MM.1S (cell line): ENCODE data around the gene CTSO.

Experiments
- DNase-seq: peaks from one replicate; pipeline ENCODE4 v3.0.0-alpha.2; 2015
- H2AFZ ChIP-seq: fragments of 300-600 bp; sonication (generic); 2 replicates; pipeline ENCODE4 v1.6.0; 2016; ENCODE audit warnings: antibody characterized with exemption, low read length
- H3F3A ChIP-seq: fragments of 300-600 bp; sonication (generic); 2 replicates; pipeline ENCODE4 v1.6.1; 2016; ENCODE audit warnings: mild to moderate bottlenecking, antibody characterized with exemption, low read length, moderate library complexity, mixed read lengths; ENCODE audit not compliant: insufficient read depth
- H3K27ac ChIP-seq: fragments of 300-600 bp; sonication (generic); 2 replicates; pipeline ENCODE4 v1.5.1; 2016; ENCODE audit warnings: mild to moderate bottlenecking, low read length
- H3K27me3 ChIP-seq: fragments of 300-600 bp; sonication (generic); replicated peaks from 2 replicates; pipeline ENCODE4 v1.6.0; 2016; ENCODE audit warnings: low read length; ENCODE audit not compliant: insufficient read depth
- H3K36me3 ChIP-seq: fragments of 300-600 bp; sonication (generic); replicated peaks from 2 replicates; pipeline ENCODE4 v1.6.1; 2016; ENCODE audit warnings: mild to moderate bottlenecking, low read length, mixed read lengths; ENCODE audit not compliant: insufficient read depth
- H3K4me1 ChIP-seq: fragments of 300-600 bp; sonication (generic); 2 replicates; pipeline ENCODE4 v1.6.1; 2016; ENCODE audit warnings: low read length, mixed read lengths
- H3K4me2 ChIP-seq: fragments of 300-600 bp; sonication (generic); 2 replicates; pipeline ENCODE4 v1.6.0; 2016; ENCODE audit warnings: low read depth, low read length
- H3K4me3 ChIP-seq: fragments of 300-600 bp; sonication (generic); 2 replicates; pipeline ENCODE4 v1.5.1; 2016; ENCODE audit warnings: low read length, mixed read lengths
- H3K79me2 ChIP-seq: fragments of 300-600 bp; sonication (generic); 2 replicates; pipeline ENCODE4 v1.6.1; 2016; ENCODE audit warnings: mixed run types, low read length, mixed read lengths
- H3K9ac ChIP-seq: fragments of 300-600 bp; sonication (generic); 2 replicates; pipeline ENCODE4 v1.6.1; 2016; ENCODE audit warnings: low read length, mixed read lengths
- H3K9me2 ChIP-seq: fragments of 300-600 bp; sonication (generic); replicated peaks from 2 replicates; pipeline ENCODE4 v1.6.1; 2016; ENCODE audit warnings: mild to moderate bottlenecking, low read length, mixed read lengths; ENCODE audit not compliant: insufficient read depth
- H3K9me3 ChIP-seq: fragments of 300-600 bp; sonication (generic); replicated peaks from 2 replicates; pipeline ENCODE4 v1.6.1; 2016; ENCODE audit warnings: mild to moderate bottlenecking, low read length, mixed read lengths; ENCODE audit not compliant: insufficient read depth
- H4K20me1 ChIP-seq: fragments of 300-600 bp; sonication (generic); 2 replicates; pipeline ENCODE4 v1.6.1; 2016; ENCODE audit warnings: mild to moderate bottlenecking, low read length, moderate library complexity, mixed read lengths; ENCODE audit not compliant: insufficient read depth
- EZH2 ChIP-seq: fragments of 300-600 bp; sonication (generic); optimal IDR thresholded peaks from 2 replicates; pipeline ENCODE3; 2017; ENCODE audit warnings: low read depth, mild to moderate bottlenecking, antibody characterized with exemption, low read length, mixed read lengths
- EZH2phosphoT487 ChIP-seq: fragments of 300-600 bp; sonication (generic); IDR thresholded peaks from 2 replicates; pipeline ENCODE4 v1.6.1; 2018; ENCODE audit warnings: antibody characterized with exemption, low read length
- TF ChIP-seq, protein P1 (sequence below): fragments of 300-600 bp; sonication (generic); IDR thresholded peaks from 2 replicates; pipeline ENCODE4 v1.5.1; 2016; ENCODE audit warnings: antibody characterized with exemption, low read length, mixed read lengths

Gene CTSO

DNA sequence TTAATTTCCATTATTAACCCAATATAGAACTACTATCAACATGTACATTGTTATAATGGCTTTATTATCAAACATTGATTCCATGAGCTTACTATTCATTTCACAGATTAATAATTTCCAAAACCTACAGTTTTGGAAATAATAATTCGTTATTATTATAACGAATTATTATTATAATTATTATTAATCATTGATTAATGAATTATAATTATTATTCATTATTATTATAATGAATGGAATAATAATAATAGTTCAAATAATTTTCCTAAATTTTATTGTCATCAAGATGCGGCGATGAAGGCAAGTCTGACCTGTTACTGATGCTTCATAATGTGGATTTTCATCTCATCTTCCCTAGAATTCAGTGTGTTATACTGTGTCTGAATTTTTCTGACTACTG is 22.0 kb downstream of the CTSO start:
- Histone ChIP-seq H3K27ac (no peak overlapping the region), H3K27me3 (no peaks in the 10 kb centered on the region), H3F3A (no peaks in the 10 kb centered on the region), H3K9ac (no peak overlapping the region), H3K9me2 (no peaks in the 10 kb centered on the region), H3K79me2 (no peaks in the 10 kb centered on the region), H4K20me1 (no peaks in the 10 kb centered on the region), H3K9me3 (no peaks in the 10 kb centered on the region), H2AFZ (no peak overlapping the region), H3K4me2 (no peak overlapping the region), H3K4me1 (no peaks in the 10 kb centered on the region), H3K4me3 (no peak overlapping the region), H3K36me3 (no peaks in the 10 kb centered on the region; the same call in 1 of the 2 replicates)
- TF ChIP-seq, protein P1, sequence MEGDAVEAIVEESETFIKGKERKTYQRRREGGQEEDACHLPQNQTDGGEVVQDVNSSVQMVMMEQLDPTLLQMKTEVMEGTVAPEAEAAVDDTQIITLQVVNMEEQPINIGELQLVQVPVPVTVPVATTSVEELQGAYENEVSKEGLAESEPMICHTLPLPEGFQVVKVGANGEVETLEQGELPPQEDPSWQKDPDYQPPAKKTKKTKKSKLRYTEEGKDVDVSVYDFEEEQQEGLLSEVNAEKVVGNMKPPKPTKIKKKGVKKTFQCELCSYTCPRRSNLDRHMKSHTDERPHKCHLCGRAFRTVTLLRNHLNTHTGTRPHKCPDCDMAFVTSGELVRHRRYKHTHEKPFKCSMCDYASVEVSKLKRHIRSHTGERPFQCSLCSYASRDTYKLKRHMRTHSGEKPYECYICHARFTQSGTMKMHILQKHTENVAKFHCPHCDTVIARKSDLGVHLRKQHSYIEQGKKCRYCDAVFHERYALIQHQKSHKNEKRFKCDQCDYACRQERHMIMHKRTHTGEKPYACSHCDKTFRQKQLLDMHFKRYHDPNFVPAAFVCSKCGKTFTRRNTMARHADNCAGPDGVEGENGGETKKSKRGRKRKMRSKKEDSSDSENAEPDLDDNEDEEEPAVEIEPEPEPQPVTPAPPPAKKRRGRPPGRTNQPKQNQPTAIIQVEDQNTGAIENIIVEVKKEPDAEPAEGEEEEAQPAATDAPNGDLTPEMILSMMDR, result no peak
- no peak for TF ChIP-seq EZH2
- TF ChIP-seq EZH2phosphoT487, result no peak
- DNase-seq, result no peak

DNA sequence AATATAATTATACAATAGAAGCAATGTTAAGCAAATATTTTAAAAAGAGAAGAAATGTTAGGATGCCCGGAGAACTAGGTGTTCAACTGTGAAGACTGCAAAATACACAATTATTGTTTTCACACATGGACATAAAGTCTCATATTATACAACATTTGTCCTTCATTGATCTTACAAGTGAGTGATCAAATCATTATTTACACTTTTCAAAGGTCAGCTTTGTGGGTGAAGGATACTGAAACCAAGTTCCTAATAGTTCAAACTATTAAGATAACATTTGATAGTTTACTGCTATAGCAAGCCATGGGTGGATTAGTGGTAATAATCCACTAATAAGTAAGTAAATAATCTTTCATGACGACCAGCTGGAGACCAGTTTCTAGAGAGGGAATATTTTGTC is 23.3 kb downstream of the CTSO start:
- Histone ChIP-seq H3K27ac (no peak overlapping the region), H3K4me2 (no peak overlapping the region), H3K9ac (no peak overlapping the region), H3K4me1 (no peaks in the 10 kb centered on the region), H3K36me3 (no peaks in the 10 kb centered on the region; the same call in 1 of the 2 replicates), H3K4me3 (no peak overlapping the region), H3K79me2 (no peaks in the 10 kb centered on the region), H3K9me2 (no peaks in the 10 kb centered on the region), H2AFZ (no peak overlapping the region), H3F3A (no peaks in the 10 kb centered on the region), H4K20me1 (no peaks in the 10 kb centered on the region), H3K27me3 (no peaks in the 10 kb centered on the region), H3K9me3 (no peaks in the 10 kb centered on the region)
- no peak for TF ChIP-seq EZH2
- no peak for TF ChIP-seq EZH2phosphoT487
- TF ChIP-seq, protein P1, result no peak
- DNase-seq, result no peak

DNA sequence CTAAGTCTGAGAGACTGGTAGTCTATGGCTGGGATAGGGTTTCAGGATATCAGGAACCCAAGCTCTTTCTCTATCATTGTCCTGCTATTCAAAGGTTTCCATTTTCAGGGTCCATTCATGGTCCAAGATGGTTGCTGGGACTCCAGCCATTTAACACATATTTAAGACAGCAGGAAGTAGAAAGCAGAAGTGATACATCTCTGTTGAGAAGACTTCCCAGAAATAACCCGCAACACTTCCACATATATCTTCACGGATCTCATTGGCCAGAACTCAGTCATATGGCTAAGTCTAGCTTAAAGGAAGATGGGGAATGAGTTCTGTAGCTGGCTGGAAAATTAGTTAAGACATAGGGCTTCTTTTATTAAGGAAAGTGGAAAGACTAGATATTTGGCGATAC is 23.8 kb downstream of the CTSO start:
- TF ChIP-seq EZH2phosphoT487, result no peak
- TF ChIP-seq, protein P1, result no peak
- no peak for TF ChIP-seq EZH2
- no peak for DNase-seq
- no peak overlapping the region for H3K4me2 ChIP-seq
- no peaks in the 10 kb centered on the region for H3K4me1 ChIP-seq
- H3K79me2 ChIP-seq, result no peaks in the 10 kb centered on the region
- no peak overlapping the region for H3K27ac ChIP-seq
- H3K27me3 ChIP-seq, result no peaks in the 10 kb centered on the region
- H4K20me1 ChIP-seq, result no peaks in the 10 kb centered on the region
- H3K4me3 ChIP-seq, result no peak overlapping the region
- no peak overlapping the region for H3K9ac ChIP-seq
- H3F3A ChIP-seq, result no peaks in the 10 kb centered on the region
- no peaks in the 10 kb centered on the region for H3K9me2 ChIP-seq
- H3K36me3 ChIP-seq, result no peaks in the 10 kb centered on the region; the same call in 1 of the 2 replicates
- no peaks in the 10 kb centered on the region for H3K9me3 ChIP-seq
- no peak overlapping the region for H2AFZ ChIP-seq
